Natural killer cell (primary cell): ENCODE data around the gene LYAR. TPM values are rescaled to one million over a fixed set of nuclear protein-coding genes. Genes with fewer than 3 reads are reported as not detected.
A peak's percentile ranks its signal among the peaks of the same experiment; 100 is the strongest.
"Not testable (repeated sequence)": the region's sequence is repeated elsewhere in the genome, so short reads cannot be mapped to it uniquely, and the experiment has no call there.

Experiments used
- ATAC-seq, 3 donors: fragments of 150-1000 bp in 2 of 3; fragments of 200-7000 bp in 1 of 3; cut with Tn5 transposase; 1 replicate in 1 of 3; 2 replicates in 2 of 3; pipeline ENCODE4 v1.10.0; 2021; ENCODE audit warnings: mild to moderate bottlenecking in 2 of 3, moderate library complexity in 2 of 3
- DNase-seq, 2 donors: peaks; one replicate each; pipeline versions ENCODE4 v3.0.0 to v3.0.0-alpha.2; 2013 to 2021; ENCODE audit warnings: mixed read lengths in 1 of 2
- H3K27ac ChIP-seq: one replicate; pipeline ENCODE4 v1.5.1; 2013; ENCODE audit warnings: mild to moderate bottlenecking, low read length
- H3K27me3 ChIP-seq: one replicate; pipeline ENCODE4 v1.6.1; 2013; ENCODE audit warnings: low read length; ENCODE audit not compliant: control insufficient read depth, insufficient read depth
- H3K36me3 ChIP-seq: one replicate; pipeline ENCODE4 v1.6.1; 2013; ENCODE audit warnings: low read length; ENCODE audit not compliant: control insufficient read depth, insufficient read depth
- H3K4me1 ChIP-seq: one replicate; pipeline ENCODE4 v1.6.1; 2013; ENCODE audit warnings: low read length; ENCODE audit not compliant: control insufficient read depth, insufficient read depth
- H3K4me3 ChIP-seq: one replicate; pipeline ENCODE4 v1.5.1; 2013; ENCODE audit warnings: low read length
- H3K9me3 ChIP-seq: one replicate; pipeline ENCODE4 v1.6.1; 2013; ENCODE audit warnings: low read length; ENCODE audit not compliant: control insufficient read depth, insufficient read depth
- H3K27ac Mint-ChIP-seq, 2 donors: one replicate each; pipeline ENCODE4 v1.8.0; 2022; ENCODE audit warnings: mild to moderate bottlenecking in 2 of 2, mixed read lengths in 2 of 2, moderate library complexity in 1 of 2
- H3K27me3 Mint-ChIP-seq, 2 donors: one replicate each; pipeline ENCODE4 v1.8.0; 2022; ENCODE audit warnings: low read depth in 2 of 2, mixed read lengths in 2 of 2
- H3K36me3 Mint-ChIP-seq: one replicate; pipeline ENCODE4 v1.8.0; 2022; ENCODE audit warnings: mixed read lengths
- H3K4me1 Mint-ChIP-seq, 2 donors: one replicate each; pipeline ENCODE4 v1.8.0; 2022; ENCODE audit warnings: mixed read lengths in 2 of 2
- H3K4me3 Mint-ChIP-seq: one replicate; pipeline ENCODE4 v1.8.0; 2022; ENCODE audit warnings: mild to moderate bottlenecking, moderate library complexity, mixed read lengths
- H3K9me3 Mint-ChIP-seq, 2 donors: one replicate each; pipeline ENCODE4 v1.8.0; 2022; ENCODE audit warnings: mixed read lengths in 2 of 2
- WGBS: methylation state at CpG from one replicate; pipeline ENCODE4 v1.1.7; 2013; ENCODE audit warnings: missing lambda C conversion rate; ENCODE audit not compliant: insufficient coverage; 5-methylcytosine and 5-hydroxymethylcytosine counted together
- intact Hi-C: fragments of 100-400 bp; cut with micrococcal nuclease; formaldehyde crosslinking; loops from one replicate; pipeline ENCODE4 v1.14.2; 2022
- total RNA-seq, 4 donors: library from RNA; stranded (reverse); fragments of 120-200 nt in 1 of 4; gene quantifications; one replicate each; pipeline versions ENCODE4 v1.2.3 to v1.2.4, GENCODE V29; 2013 to 2022
- TF ChIP-seq, protein P1 (sequence below): fragments of 200-600 bp; IDR thresholded peaks from one replicate; pipeline ENCODE4 v1.8.0; 2022; ENCODE audit warnings: antibody characterized with exemption

The LYAR gene
- total RNA-seq, 3 donors from 2014 or later (not counting 1 experiment from before 2014, with no cell fraction given) = 42.9 to 81.1 (median 55.8) TPM

DNA sequence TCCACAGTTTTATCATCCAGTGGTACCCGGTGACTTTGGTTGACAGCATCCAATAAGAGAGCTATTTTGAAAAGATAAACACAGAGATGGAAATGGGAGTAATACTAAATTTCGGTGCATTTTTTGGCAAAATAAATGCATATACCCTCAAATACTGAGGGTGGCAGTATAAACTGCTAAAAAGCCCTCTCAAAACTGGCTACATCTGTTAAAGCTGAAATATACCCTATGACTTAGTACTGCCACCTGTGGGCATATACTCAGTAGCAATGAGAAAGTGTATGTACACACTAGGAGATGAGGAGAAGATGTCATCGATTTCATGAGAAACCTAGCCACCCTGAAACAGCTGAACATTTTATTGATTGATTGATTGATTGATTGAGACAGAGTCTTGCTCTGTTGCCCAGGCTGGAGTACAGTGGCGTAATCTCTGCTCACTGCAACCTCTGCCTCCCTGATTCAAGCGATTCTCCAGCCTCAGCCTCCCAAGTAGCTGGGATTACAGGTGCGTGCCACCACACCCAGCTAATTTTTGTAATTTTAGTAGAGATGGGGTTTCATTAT lies 29.7 kb downstream of the LYAR start:
- no peaks in the 10 kb centered on the region for H3K9me3 Mint-ChIP-seq
- Histone ChIP-seq H3K4me1 (no peaks in the 10 kb centered on the region), H3K4me3 (no peak overlapping the region), H3K27me3 (no peaks in the 10 kb centered on the region), H3K9me3 (no peaks in the 10 kb centered on the region), H3K27ac (peak overlapping the region; percentile 16), H3K36me3 (no peaks in the 10 kb centered on the region)
- peak overlapping the region; percentile 43 to 67 for H3K27ac Mint-ChIP-seq
- TF ChIP-seq, protein P1, sequence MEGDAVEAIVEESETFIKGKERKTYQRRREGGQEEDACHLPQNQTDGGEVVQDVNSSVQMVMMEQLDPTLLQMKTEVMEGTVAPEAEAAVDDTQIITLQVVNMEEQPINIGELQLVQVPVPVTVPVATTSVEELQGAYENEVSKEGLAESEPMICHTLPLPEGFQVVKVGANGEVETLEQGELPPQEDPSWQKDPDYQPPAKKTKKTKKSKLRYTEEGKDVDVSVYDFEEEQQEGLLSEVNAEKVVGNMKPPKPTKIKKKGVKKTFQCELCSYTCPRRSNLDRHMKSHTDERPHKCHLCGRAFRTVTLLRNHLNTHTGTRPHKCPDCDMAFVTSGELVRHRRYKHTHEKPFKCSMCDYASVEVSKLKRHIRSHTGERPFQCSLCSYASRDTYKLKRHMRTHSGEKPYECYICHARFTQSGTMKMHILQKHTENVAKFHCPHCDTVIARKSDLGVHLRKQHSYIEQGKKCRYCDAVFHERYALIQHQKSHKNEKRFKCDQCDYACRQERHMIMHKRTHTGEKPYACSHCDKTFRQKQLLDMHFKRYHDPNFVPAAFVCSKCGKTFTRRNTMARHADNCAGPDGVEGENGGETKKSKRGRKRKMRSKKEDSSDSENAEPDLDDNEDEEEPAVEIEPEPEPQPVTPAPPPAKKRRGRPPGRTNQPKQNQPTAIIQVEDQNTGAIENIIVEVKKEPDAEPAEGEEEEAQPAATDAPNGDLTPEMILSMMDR = peak; percentile 85
- WGBS = 86% methylated on average over 5 of the region's 6 CpGs
- DNase-seq = peak in 1 of 2 donors; percentile 81
- no peaks in the 10 kb centered on the region for H3K27me3 Mint-ChIP-seq
- ATAC-seq = peak; percentile 96 to 100 (median 100)
- no peak overlapping the region for H3K4me3 Mint-ChIP-seq
- intact Hi-C loops = loop anchor here (1.0 kb wide), 4 partner anchors 10 to 170 kb away; partner anchors contain the start of genes LYAR and ZBTB49
- no peaks in the 10 kb centered on the region for H3K36me3 Mint-ChIP-seq
- H3K4me1 Mint-ChIP-seq = peaks cover 16 to 27% of the 10 kb centered on the region in 2 donors

DNA sequence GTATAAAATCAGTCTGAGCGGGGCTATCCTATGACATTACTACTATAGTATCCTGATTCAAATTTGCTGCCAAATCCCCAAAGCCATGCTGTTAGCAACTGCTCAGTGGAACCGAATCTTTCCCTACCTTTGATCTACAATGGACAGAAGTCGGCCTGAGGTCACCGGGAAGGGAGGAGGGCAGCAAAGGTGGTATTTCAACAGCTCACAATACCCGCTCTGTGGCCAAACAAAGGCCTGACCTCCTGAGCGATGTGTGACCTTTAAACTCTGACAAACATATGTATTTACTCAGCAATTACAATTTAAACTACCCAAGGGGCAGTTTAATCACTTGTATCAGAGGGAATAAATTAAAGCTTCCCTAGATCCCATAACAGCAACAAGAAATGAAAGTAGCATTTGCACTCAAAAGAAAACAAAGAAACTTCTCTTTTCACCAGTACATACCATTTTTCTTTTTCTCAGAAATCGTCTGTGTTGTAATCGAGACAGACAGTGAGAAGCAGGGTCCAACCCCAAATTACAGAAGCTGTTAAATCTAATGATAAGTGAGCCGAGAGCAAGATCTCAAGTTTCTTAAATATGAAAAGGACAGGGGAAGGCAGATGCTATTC lies 30.4 kb downstream of the LYAR start:
- no peak overlapping the region for H3K4me3 ChIP-seq
- DNase-seq (no peak), ATAC-seq (no peak)
- H3K4me1 ChIP-seq = no peaks in the 10 kb centered on the region
- no peaks in the 10 kb centered on the region for H3K27me3 Mint-ChIP-seq
- H3K9me3 ChIP-seq = no peaks in the 10 kb centered on the region
- 80% methylated on average over 7 of the region's 9 CpGs for WGBS
- no peaks in the 10 kb centered on the region for H3K36me3 Mint-ChIP-seq
- H3K36me3 ChIP-seq = no peaks in the 10 kb centered on the region
- no peaks in the 10 kb centered on the region for H3K9me3 Mint-ChIP-seq
- H3K27ac Mint-ChIP-seq = peak overlapping the region; percentile 43 to 67
- intact Hi-C loops = loop anchor here (1.0 kb wide), 4 partner anchors 11 to 171 kb away; partner anchors contain the start of genes LYAR and ZBTB49
- H3K4me3 Mint-ChIP-seq = no peak overlapping the region
- H3K4me1 Mint-ChIP-seq = peaks cover 16 to 21% of the 10 kb centered on the region in 2 donors
- no peaks in the 10 kb centered on the region for H3K27me3 ChIP-seq
- H3K27ac ChIP-seq = no peak overlapping the region
- TF ChIP-seq, protein P1 = no peak

DNA sequence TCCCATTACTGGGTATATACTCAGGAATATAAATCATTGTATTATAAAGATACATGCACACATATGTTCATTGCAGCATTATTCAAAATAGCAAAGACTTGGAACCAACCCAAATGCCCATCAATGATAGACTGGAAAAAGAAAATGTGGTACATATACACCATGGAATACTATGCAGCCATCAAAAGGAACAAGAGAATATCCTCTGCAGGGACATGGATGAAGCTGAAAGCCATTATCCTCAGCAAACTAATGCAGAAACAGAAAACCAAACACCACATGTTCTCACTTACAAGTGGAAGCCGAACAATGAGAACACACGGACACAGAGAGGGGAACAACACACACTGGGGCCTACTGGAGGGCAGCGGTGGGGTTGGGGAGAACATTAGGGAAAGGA lies 32.2 kb downstream of the LYAR start:
- WGBS = 94% methylated on average over 3 of the region's 3 CpGs
- H3K36me3 Mint-ChIP-seq, H3K27me3 ChIP-seq, H3K4me3 Mint-ChIP-seq, H3K36me3 ChIP-seq, H3K27ac ChIP-seq, H3K4me3 ChIP-seq, H3K27me3 Mint-ChIP-seq, DNase-seq, H3K9me3 Mint-ChIP-seq, H3K4me1 ChIP-seq, intact Hi-C loops, ATAC-seq, H3K9me3 ChIP-seq, H3K27ac Mint-ChIP-seq: not testable (repeated sequence)
- H3K4me1 Mint-ChIP-seq = peaks cover 16 to 21% of the 10 kb centered on the region in 2 donors

DNA sequence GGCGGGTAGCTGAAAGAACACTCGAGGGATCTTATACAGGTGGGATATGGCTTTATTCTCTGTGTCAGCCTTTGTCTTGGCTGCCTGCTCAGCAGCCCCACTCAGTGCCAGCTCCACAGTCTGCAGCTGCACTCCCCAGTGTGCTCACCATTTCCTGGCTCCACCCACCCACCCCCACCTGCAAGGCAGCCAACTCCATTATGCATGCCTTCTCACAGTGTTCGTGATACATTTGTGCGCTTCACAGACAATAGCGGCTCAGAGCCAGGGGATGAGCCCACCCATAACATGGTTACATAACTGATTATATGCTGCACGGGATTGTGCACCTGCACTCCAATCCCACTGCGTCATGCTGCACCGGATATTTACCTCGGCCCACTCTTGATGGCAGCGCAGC lies 33.2 kb downstream of the LYAR start:
- H3K4me3 ChIP-seq = no peak overlapping the region
- 88% methylated on average over 10 of the region's 10 CpGs for WGBS
- H3K4me3 Mint-ChIP-seq = no peak overlapping the region
- H3K4me1 ChIP-seq = no peaks in the 10 kb centered on the region
- no peaks in the 10 kb centered on the region for H3K9me3 ChIP-seq
- H3K36me3 ChIP-seq = no peaks in the 10 kb centered on the region
- no peak overlapping the region for H3K27ac Mint-ChIP-seq
- ATAC-seq = no peak
- TF ChIP-seq, protein P1 = no peak
- no peaks in the 10 kb centered on the region for H3K9me3 Mint-ChIP-seq
- intact Hi-C loops = no loop called here
- H3K27ac ChIP-seq = no peak overlapping the region
- H3K36me3 Mint-ChIP-seq = no peaks in the 10 kb centered on the region
- H3K27me3 Mint-ChIP-seq = peaks cover 0 to 3% of the 10 kb centered on the region in 2 donors
- H3K4me1 Mint-ChIP-seq = peaks cover 13 to 17% of the 10 kb centered on the region in 2 donors
- no peak for DNase-seq
- no peaks in the 10 kb centered on the region for H3K27me3 ChIP-seq
